Fibroblast of lung (primary cell): Measurements from ENCODE around the gene SORL1. TPM values are rescaled to one million over a fixed set of nuclear protein-coding genes. Genes with fewer than 3 reads are reported as not detected.

Source experiments
- DNase-seq, 2 donors: peaks; one replicate each; pipeline versions ENCODE4 v3.0.0 to v3.0.0-alpha.2; 2010; ENCODE audit warnings: low read depth in 2 of 2
- H2AFZ ChIP-seq: 2 replicates; pipeline ENCODE4 v1.5.1; 2012; ENCODE audit warnings: low read length, control low read depth, inconsistent platforms
- H3K27ac ChIP-seq: 2 replicates; pipeline ENCODE4 v1.5.1; 2011; ENCODE audit warnings: low read length, control low read depth; ENCODE audit not compliant: insufficient read depth
- H3K27me3 ChIP-seq: 2 replicates; pipeline ENCODE4 v1.5.1; 2011; ENCODE audit warnings: mild to moderate bottlenecking, low read length; ENCODE audit not compliant: control insufficient read depth, insufficient read depth
- H3K36me3 ChIP-seq: 2 replicates; pipeline ENCODE4 v1.5.1; 2011; ENCODE audit warnings: low read length; ENCODE audit not compliant: control insufficient read depth, insufficient read depth
- H3K4me1 ChIP-seq: 2 replicates; pipeline ENCODE4 v1.5.1; 2011; ENCODE audit warnings: low read length; ENCODE audit not compliant: control insufficient read depth, insufficient read depth; ENCODE audit errors: extremely low read depth
- H3K4me2 ChIP-seq: 2 replicates; pipeline ENCODE4 v1.5.1; 2011; ENCODE audit warnings: low read length, control low read depth; ENCODE audit not compliant: insufficient read depth; ENCODE audit errors: extremely low read depth
- H3K4me3 ChIP-seq, 4 experiments: fragments of 200-600 bp in 1 of 4; sonication (generic) in 1 of 4; replicated peaks in 1 of 4; 2 replicates each; pipeline ENCODE4 v1.5.1; 2011 to 2016; ENCODE audit warnings: low read length in 4 of 4, low read depth in 3 of 4, mild to moderate bottlenecking in 3 of 4, control low read depth in 2 of 4, inconsistent platforms in 1 of 4, mixed read lengths in 1 of 4; ENCODE audit not compliant: insufficient read depth in 1 of 4; ENCODE audit errors: control extremely low read depth in 1 of 4
- H3K79me2 ChIP-seq: 2 replicates; pipeline ENCODE4 v1.5.1; 2012; ENCODE audit warnings: mild to moderate bottlenecking, low read length, inconsistent platforms; ENCODE audit not compliant: control insufficient read depth, insufficient read depth
- H3K9ac ChIP-seq: 2 replicates; pipeline ENCODE4 v1.5.1; 2011; ENCODE audit warnings: mild to moderate bottlenecking, low read length, control low read depth; ENCODE audit not compliant: insufficient read depth
- H3K9me3 ChIP-seq: 2 replicates; pipeline ENCODE4 v1.5.1; 2012; ENCODE audit warnings: low read depth, low read length; ENCODE audit not compliant: control insufficient read depth, insufficient read depth
- H4K20me1 ChIP-seq: 2 replicates; pipeline ENCODE4 v1.5.1; 2011; ENCODE audit warnings: low read length; ENCODE audit not compliant: control insufficient read depth, insufficient read depth; ENCODE audit errors: extremely low read depth
- EZH2 ChIP-seq: IDR thresholded peaks from 2 replicates; pipeline ENCODE4 v1.5.1; 2012; ENCODE audit warnings: low read length, control low read depth, mild to moderate bottlenecking; ENCODE audit errors: missing control alignments
- polyA plus RNA-seq, 2 donors: library from polyadenylated mRNA; depleted of rRNA in 1 of 2; stranded (reverse) in 1 of 2; unstranded in 1 of 2; fragments of >200 nt; gene quantifications; 2 replicates each; pipeline ENCODE4 v1.2.1, GENCODE V29; 2011 to 2012; ENCODE audit warnings: missing spikeins in 1 of 2
- total RNA-seq: library from RNA; depleted of rRNA; stranded (reverse); fragments of >200 nt; gene quantifications from 2 replicates; pipeline ENCODE4 v1.2.1, GENCODE V29; 2014
- TF ChIP-seq, protein P1 (sequence below), 2 donors: IDR thresholded peaks in 1 of 2; conservative IDR thresholded peaks in 1 of 2; 1 replicate in 1 of 2; 2 replicates in 1 of 2; pipeline ENCODE4 v1.5.1; 2011 to 2012; ENCODE audit warnings: low read length in 2 of 2, control low read depth in 1 of 2, inconsistent platforms in 1 of 2, low read depth in 1 of 2, mild to moderate bottlenecking in 1 of 2

Gene SORL1
- total and polyA plus RNA-seq, 2 donors (not counting 1 experiment from before 2014, with no cell fraction given): 0.58 to 10.9 TPM

DNA sequence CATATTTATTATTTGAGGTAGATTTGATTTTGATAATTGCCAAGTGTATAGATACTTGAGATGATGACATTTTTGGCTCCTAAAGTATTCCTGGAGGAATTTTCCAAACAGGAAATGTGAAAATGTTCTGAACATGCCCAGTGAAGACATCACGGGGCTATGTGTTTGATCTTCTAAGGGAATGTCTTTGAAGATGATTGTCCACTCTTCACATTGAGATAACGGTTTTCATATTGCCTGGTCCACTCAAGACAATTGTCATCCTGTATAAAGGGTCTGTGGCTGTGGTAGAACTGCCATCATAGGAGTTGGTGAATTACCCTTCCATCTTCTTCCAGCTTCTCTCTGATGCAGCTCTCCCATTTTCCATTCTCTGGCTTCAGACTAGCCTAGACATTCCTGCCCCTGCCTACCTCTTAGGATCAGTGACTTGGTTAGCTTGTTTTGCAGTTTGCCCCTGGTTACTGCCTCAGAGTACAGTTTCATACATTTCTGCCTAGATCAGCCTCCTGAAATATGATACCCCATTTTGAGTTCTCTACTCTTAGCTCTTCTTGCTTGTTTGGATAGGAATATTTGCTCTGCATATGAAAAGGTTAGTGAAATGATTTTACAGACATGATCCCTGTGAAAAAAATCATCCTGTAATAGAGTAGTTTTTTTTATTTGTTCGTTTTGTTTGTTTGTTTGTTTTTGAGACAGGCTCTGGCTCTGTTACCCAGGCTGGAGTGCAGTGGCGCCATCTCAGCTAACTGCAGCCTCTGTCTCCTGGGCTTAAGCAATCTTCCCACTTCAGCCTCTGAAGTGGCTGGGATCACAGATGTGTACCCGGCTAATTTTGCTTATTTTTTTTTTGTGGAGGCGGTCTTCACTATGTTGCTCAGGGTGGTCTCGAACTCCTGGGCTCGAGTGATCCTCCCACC, 112.0 kb downstream of the SORL1 start:
- Histone ChIP-seq H3K36me3 (no peaks in the 10 kb centered on the region), H3K27ac (no peak overlapping the region), H4K20me1 (no peaks in the 10 kb centered on the region), H3K4me1 (no peaks in the 10 kb centered on the region), H3K9me3 (no peaks in the 10 kb centered on the region), H3K4me3 (no peak overlapping the region), H3K27me3 (no peaks in the 10 kb centered on the region), H3K9ac (no peak overlapping the region), H3K4me2 (no peak overlapping the region), H2AFZ (no peak overlapping the region), H3K79me2 (no peaks in the 10 kb centered on the region)
- peak; percentile 21 to 27 for DNase-seq
- TF ChIP-seq, protein P1, sequence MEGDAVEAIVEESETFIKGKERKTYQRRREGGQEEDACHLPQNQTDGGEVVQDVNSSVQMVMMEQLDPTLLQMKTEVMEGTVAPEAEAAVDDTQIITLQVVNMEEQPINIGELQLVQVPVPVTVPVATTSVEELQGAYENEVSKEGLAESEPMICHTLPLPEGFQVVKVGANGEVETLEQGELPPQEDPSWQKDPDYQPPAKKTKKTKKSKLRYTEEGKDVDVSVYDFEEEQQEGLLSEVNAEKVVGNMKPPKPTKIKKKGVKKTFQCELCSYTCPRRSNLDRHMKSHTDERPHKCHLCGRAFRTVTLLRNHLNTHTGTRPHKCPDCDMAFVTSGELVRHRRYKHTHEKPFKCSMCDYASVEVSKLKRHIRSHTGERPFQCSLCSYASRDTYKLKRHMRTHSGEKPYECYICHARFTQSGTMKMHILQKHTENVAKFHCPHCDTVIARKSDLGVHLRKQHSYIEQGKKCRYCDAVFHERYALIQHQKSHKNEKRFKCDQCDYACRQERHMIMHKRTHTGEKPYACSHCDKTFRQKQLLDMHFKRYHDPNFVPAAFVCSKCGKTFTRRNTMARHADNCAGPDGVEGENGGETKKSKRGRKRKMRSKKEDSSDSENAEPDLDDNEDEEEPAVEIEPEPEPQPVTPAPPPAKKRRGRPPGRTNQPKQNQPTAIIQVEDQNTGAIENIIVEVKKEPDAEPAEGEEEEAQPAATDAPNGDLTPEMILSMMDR (conservative IDR thresholded peaks at IDR 0.05 in 1 of 2, IDR thresholded peaks at IDR 0.05 in 1 of 2; ENCODE audit: low read depth in 1 of 2, low read length in 2 of 2): no peak
- TF ChIP-seq EZH2: no peak

DNA sequence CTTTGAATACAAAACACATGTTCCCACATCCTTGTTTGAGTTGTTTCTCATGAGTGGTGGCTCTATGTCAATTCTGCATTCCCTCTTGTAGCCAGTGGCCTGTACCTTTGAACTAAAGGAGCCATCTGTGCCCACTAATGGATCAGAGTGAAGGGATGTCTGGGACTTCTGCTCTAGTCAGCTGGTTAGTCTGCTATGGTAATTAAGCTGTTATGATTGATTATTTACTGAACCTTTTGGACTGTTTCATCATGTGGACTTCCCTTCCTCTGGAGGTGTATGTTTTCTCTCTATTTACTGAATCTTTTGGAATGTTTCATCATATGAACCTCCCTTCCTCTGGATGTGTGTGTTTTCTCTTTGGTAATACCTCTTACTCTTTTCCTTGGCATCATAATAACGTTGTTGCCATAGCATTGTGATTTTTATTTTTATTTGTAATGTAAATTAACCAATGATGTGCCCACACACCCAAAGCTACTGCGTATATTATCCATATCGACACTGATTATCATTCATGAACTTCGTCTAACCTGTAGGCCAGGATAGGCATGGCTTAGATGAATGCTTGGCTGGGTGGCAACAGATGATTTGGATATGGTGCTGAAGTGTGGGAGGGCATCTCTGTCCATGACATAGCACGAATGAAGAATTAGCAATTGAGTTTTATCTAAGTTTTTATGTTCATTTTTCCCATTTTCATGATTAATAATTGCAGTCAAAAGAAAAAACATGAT, 113.0 kb downstream of the SORL1 start:
- no peaks in the 10 kb centered on the region for H3K27me3 ChIP-seq
- TF ChIP-seq, protein P1 (conservative IDR thresholded peaks at IDR 0.05 in 1 of 2, IDR thresholded peaks at IDR 0.05 in 1 of 2; ENCODE audit: low read depth in 1 of 2, low read length in 2 of 2): no peak
- TF ChIP-seq EZH2: no peak
- no peak for DNase-seq
- H3K79me2 ChIP-seq: no peaks in the 10 kb centered on the region
- no peak overlapping the region for H2AFZ ChIP-seq
- no peak overlapping the region for H3K4me2 ChIP-seq
- no peaks in the 10 kb centered on the region for H3K4me1 ChIP-seq
- H4K20me1 ChIP-seq: no peaks in the 10 kb centered on the region
- H3K36me3 ChIP-seq: no peaks in the 10 kb centered on the region
- no peak overlapping the region for H3K9ac ChIP-seq
- no peak overlapping the region for H3K4me3 ChIP-seq
- no peak overlapping the region for H3K27ac ChIP-seq
- no peaks in the 10 kb centered on the region for H3K9me3 ChIP-seq
